ENCODE data around the gene GOLT1A. TPM values are rescaled to one million over a fixed set of nuclear protein-coding genes. Genes with fewer than 3 reads are reported as not detected.

GOLT1A gene
- polyA plus RNA-seq, 2 of the 4 experiments (the other 2 are of a cell fraction): 1.8 to 6.4 TPM

DNA sequence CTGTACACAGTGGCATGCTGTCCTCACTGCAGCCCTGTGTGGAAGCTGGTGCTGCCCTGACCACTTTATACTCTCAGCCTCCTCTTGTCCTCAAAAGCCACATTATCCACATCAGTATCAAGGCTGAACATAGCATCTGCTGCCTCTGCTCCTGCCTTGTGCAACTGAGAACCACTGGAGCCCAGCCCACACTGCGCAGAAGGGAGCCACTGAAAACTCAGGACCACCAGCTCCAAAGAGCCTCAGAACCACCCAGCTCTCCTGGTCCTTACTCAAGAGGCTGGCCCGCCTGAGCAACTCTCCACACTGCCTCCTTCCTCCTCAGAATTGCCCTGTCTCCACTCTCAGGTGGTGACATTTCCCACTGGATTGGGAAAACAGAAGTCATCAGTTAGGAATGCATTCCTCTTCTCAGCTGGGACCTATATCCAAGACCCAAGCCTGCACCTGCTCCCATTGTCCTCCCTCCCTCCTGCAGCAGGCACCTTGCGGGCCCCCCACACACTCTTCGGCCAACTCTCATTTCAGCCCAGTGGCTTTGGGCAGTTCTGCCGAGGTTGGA lies 10.5 kb downstream of the GOLT1A start (continued):
- TF ChIP-seq EHF (CRISPR knock-in tag; IDR thresholded peaks at IDR 0.05) (no peak), NR3C1 (IDR thresholded peaks at IDR 0.05) (no peak), RNF2 (IDR thresholded peaks at IDR 0.05; ENCODE audit: borderline replicate concordance, low read depth) (no peak)

GRCh38 chr1:204202481-204202880 lies 11.3 kb downstream of the GOLT1A start:
- no peak overlapping the region for H3K4me3 ChIP-seq
- ChIA-PET CTCF (interaction anchor here (1.3 to 7.4 kb wide), 3 partner anchors 12 to 56 kb away, joined by 3 to 314 read pairs (median 6); partner anchors contain the start of gene REN), POLR2A (no interaction called here)
- FAIRE-seq (no peak), DNase-seq (ENCODE audit: low read depth in 1 of 2, low spot score in 1 of 2) (no peak), ATAC-seq (no peak)
- TF ChIP-seq HDAC2 (IDR thresholded peaks at IDR 0.05): no peak
- TF ChIP-seq, protein P1, sequence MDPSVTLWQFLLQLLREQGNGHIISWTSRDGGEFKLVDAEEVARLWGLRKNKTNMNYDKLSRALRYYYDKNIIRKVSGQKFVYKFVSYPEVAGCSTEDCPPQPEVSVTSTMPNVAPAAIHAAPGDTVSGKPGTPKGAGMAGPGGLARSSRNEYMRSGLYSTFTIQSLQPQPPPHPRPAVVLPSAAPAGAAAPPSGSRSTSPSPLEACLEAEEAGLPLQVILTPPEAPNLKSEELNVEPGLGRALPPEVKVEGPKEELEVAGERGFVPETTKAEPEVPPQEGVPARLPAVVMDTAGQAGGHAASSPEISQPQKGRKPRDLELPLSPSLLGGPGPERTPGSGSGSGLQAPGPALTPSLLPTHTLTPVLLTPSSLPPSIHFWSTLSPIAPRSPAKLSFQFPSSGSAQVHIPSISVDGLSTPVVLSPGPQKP (IDR thresholded peaks at IDR 0.05; ENCODE audit: low read depth, low read length): no peak
- no peak for TF ChIP-seq MYC (IDR thresholded peaks at IDR 0.05; ENCODE audit: borderline replicate concordance, low read length)
- TF ChIP-seq HOXA7 (CRISPR knock-in tag; IDR thresholded peaks at IDR 0.05): no peak
- no peak for TF ChIP-seq CHD2 (IDR thresholded peaks at IDR 0.05; ENCODE audit: low read length, partially characterized antibody)
- no peak for TF ChIP-seq POLR2AphosphoS2 (conservative IDR thresholded peaks at IDR 0.05; ENCODE audit: low read length)
- peaks cover 2% of the 10 kb centered on the region; the same call in 1 of the 3 replicates for H3K4me1 ChIP-seq
- H3K4me2 ChIP-seq: no peak overlapping the region
- no peaks in the 10 kb centered on the region for H3K9me3 ChIP-seq
- no peak overlapping the region for H3K27ac ChIP-seq
- WGBS (ENCODE audit: missing lambda C conversion rate): 76% methylated on average over 4 of the region's 4 CpGs

DNA sequence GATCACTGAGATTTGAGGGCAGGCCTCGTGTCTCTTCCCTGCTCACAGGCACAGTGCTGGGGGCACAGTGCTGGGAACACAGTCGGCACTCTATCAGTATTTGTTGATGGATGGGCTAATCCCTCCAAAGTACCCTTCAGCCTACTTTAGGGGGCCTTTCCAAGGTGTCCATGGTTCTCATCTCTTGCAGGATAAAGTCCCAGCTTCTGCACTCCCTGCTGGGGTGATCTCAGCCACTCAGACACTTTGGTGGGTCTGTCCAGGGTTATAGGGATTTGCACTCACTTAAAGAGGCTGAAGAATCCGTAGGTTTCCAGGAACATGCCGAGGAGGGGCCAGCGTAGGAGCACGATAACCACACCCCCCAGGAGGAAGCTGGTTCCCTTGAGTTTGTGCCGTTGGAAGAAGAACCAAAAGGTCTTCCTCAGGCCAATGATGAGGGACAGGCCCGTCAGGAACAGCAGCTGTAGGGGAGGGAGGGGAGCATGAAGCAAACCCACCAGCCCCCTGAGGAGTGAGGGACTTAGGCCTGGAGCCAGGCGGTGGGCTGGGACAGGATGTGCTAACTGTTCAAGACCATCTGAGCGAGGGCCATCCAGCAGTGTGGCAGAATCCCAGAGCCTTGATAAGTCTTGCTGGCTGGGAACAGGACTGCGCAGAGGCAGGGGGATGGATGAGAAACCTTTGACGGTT lies 12.3 kb downstream of the GOLT1A start:
- POLR2A ChIA-PET: no interaction called here
- H3K4me2 ChIP-seq: no peak overlapping the region
- no peak for FAIRE-seq
- H3K9me3 ChIP-seq: no peaks in the 10 kb centered on the region
- H3K27ac ChIP-seq: no peak overlapping the region
- ATAC-seq: no peak
- CTCF ChIA-PET: interaction anchor here (1.5 to 7.4 kb wide), 3 partner anchors 13 to 57 kb away, joined by 6 to 314 read pairs (median 6); partner anchors contain the start of genes GOLT1A and REN
- no peak for DNase-seq (ENCODE audit: low read depth in 1 of 2, low spot score in 1 of 2)
- no peaks in the 10 kb centered on the region; the same call in 2 of the 3 replicates for H3K4me1 ChIP-seq
- WGBS (ENCODE audit: missing lambda C conversion rate): 79% methylated on average over 12 of the region's 12 CpGs
- H3K4me3 ChIP-seq: no peak overlapping the region
- TF ChIP-seq SMC3 (IDR thresholded peaks at IDR 0.05) (no peak), CEBPB (IDR thresholded peaks at IDR 0.05) (no peak), CBX2 (IDR thresholded peaks at IDR 0.05; ENCODE audit: borderline replicate concordance, low read depth) (no peak), KDM1A (IDR thresholded peaks at IDR 0.05; ENCODE audit: low read depth) (no peak)

DNA sequence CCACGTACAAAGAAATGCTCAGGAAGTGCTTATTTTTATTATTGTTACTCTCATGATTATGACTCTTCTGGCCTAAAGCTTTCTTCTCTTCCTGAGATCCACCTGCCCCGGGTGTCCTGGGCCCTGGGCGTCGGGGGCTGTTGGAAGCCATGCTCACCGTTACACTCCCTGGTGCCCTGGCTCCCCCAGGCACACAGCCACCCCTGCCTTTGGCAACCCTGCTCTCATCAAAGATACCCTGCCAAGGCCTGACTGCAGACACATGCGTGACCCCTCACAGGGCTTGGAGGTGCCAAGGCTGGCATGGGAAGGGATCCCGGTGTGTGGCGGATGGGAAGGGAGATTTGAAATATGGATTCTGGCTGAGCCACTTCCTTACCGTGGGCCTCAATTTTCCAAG lies 14.2 kb downstream of the GOLT1A start:
- no peak overlapping the region for H3K4me2 ChIP-seq
- no peak overlapping the region for H3K27ac ChIP-seq
- no peak for FAIRE-seq
- ChIA-PET POLR2A (no interaction called here), CTCF (interaction anchor here (0.6 to 4.5 kb wide), 8 partner anchors 8 to 872 kb away, joined by 3 to 53 read pairs (median 14); partner anchors contain the start of genes GOLT1A and REN)
- H3K9me3 ChIP-seq: no peaks in the 10 kb centered on the region
- WGBS (ENCODE audit: missing lambda C conversion rate): 81% methylated on average over 9 of the region's 9 CpGs
- ATAC-seq: no peak
- no peak for DNase-seq (ENCODE audit: low read depth in 1 of 2, low spot score in 1 of 2)
- peaks cover 5% of the 10 kb centered on the region; the same call in 2 of the 3 replicates for H3K4me1 ChIP-seq
- no peak overlapping the region for H3K4me3 ChIP-seq
- TF ChIP-seq EHF (CRISPR knock-in tag; IDR thresholded peaks at IDR 0.05): no peak
- no peak for TF ChIP-seq KDM1A (IDR thresholded peaks at IDR 0.05; ENCODE audit: low read depth)
- no peak for TF ChIP-seq GATA3 (IDR thresholded peaks at IDR 0.05; ENCODE audit: borderline replicate concordance)
- TF ChIP-seq HES2 (IDR thresholded peaks at IDR 0.05): no peak
- TF ChIP-seq RAD21 (conservative IDR thresholded peaks at IDR 0.05 in 1 of 2, IDR thresholded peaks at IDR 0.05 in 1 of 2): no peak
- TF ChIP-seq CBX8 (IDR thresholded peaks at IDR 0.05): no peak
- no peak for TF ChIP-seq CHD4 (IDR thresholded peaks at IDR 0.05; ENCODE audit: borderline replicate concordance)
- no peak for TF ChIP-seq PBX3 (IDR thresholded peaks at IDR 0.05)
- TF ChIP-seq MAX (IDR thresholded peaks at IDR 0.05): no peak
- no peak for TF ChIP-seq E2F6 (IDR thresholded peaks at IDR 0.05; ENCODE audit: borderline replicate concordance, low read depth)
- TF ChIP-seq SREBF2 (IDR thresholded peaks at IDR 0.05): no peak
- no peak for TF ChIP-seq NPAS2 (CRISPR knock-in tag; IDR thresholded peaks at IDR 0.05; ENCODE audit: borderline replicate concordance)
- TF ChIP-seq, protein P1 (IDR thresholded peaks at IDR 0.05; ENCODE audit: low read depth, low read length): no peak
- no peak for TF ChIP-seq CTCF (IDR thresholded peaks at IDR 0.05)
- TF ChIP-seq HDAC2 (IDR thresholded peaks at IDR 0.05): no peak

Data from A549 (cell line).